Measurements from ENCODE around the gene OGDH.
"Not testable (repeated sequence)": the region's sequence is repeated elsewhere in the genome, so short reads cannot be mapped to it uniquely, and the experiment has no call there.

Gene OGDH

DNA sequence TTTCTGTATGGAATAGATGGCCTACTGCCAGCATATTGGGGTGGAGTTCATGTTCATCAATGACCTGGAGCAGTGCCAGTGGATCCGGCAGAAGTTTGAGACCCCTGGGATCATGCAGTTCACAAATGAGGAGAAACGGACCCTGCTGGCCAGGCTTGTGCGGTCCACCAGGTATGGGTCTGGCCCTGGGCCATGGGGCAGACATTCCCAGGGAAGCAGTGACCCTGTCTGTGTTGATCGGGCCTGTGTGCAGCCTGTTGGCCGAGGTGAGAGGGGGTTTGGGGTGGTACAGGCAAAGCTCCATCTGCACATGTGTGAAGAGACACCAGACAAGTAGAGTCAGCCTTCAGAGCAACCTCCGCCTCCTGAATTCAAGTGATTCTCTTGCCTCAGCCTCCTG lies 67.3 kb downstream of the OGDH start:
- no peak for DNase-seq

- no peak for DNase-seq
Measured at GRCh38 chr7:44674381-44674780, 68.0 kb downstream of the OGDH start.

DNA sequence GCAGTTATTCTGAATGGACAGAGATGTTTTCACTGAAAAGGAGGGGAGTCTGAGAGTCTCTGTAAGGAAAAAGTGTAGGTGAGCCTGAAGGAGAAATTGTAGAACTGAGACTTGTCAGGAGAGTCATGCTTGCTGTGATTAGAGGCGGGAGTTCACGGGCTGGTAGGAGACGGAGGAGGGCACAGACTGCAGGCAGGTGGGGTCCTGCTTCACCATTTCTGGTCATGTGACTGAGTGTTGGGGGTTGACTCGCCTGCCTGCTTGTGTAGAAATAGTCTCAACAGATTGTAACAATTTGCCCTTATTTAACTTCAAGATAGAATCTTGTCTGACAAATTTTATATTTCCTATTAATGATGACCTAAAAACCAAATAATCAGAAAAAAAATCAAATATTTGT lies 70.3 kb downstream of the OGDH start:
- DNase-seq: no peak

- no peak for DNase-seq
Measured at GRCh38 chr7:44678101-44678470, 71.7 kb downstream of the OGDH start.

DNA sequence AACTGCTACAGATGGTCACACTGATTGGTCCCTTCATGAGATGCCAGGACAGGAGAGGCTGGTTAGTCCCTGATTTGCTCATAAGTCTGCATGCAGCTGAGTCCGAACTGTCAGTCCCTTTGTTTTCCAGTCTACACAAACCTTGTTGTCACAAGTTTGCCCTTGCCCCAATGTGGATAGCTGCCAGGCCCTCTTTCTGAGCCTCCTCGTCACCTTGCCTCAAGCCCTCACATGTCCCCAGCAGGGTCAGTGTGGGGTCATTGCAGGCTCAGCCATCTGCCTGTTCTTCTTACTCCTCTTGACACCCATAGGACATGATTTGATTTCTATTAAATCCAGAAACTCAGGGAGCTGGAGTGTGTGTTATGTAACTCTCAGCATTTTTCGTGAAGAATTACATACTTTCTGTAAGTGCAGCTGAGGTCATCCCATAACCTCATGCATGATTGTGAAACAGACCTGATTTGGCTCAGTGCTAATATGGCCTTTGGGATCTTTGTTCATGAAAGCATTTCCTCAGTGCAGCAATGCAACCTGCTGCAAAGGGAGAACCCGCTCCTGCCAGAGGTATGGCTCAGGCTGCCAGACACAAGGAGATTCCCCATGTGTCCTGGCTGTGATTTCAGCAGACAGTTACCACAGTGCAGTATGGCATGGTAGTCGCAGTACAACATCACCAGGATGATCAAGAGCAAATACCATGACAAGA lies 72.2 kb downstream of the OGDH start:
- peak; percentile 50 to 51 for DNase-seq

- no peak for DNase-seq
Measured at GRCh38 chr7:44681645-44682044, 75.2 kb downstream of the OGDH start.

DNA sequence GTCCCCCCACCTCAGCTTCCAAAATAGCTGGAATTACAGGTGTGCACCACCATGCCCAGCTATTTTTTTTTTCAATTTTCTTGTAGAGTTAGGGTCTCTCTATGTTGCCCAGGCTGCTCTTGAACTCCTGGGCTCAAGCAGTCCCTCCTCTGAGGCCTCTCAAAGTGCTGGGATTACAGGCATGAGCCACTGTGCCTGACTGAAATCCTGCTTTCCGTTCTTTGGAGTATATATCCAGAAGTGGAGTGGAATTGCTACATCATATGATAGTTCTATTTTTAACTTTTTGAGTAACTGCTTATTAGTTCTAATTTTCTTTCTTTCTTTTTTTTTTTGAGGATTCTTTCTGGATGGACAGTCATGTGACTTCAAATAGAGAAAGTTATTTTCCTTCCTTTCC lies 79.3 kb downstream of the OGDH start:
- no peak for DNase-seq

- no peak for DNase-seq
Measured at GRCh38 chr7:44689427-44689826, 83.0 kb downstream of the OGDH start.

DNA sequence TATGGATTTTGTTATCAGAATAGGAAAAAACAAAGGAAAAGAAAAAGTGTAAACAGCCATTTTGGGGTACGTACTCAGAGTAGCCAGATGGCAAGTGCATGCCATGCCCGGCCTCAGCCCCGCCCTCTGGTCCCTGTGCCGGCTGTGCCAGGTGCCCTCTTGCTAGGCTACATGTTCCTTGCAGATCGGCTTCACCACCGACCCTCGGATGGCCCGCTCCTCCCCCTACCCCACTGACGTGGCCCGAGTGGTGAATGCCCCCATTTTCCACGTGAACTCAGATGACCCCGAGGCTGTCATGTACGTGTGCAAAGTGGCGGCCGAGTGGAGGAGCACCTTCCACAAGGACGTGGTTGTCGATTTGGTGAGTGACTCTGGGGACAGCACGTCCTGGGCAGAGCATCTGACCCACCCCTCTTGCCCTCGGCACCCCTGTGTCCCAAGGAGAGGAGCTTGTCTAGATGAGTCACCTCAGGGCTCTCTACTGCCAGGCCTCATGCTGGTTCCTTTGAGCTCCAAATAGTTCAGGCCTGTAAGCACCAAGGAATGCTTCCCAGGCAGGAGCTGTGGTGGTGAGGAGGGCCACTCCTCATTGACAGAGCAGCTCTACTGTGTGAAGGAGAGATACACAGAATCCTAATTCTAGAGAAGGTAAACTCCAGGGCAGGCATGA lies 87.3 kb downstream of the OGDH start:
- DNase-seq: no peak

DNA sequence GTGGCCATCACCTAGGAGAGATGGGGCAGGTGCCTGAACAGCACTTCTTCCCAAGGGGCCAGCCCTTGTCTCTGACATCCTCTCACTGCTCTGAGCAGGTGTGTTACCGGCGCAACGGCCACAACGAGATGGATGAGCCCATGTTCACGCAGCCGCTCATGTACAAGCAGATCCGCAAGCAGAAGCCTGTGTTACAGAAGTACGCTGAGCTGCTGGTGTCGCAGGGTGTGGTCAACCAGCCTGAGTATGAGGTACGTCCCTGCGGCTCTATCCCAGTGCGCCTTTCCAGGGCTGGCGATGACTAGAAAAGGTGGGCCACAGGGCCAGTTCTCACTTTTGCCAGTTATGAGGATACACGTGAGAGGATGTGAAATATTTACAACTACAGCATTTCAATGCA lies 87.9 kb downstream of the OGDH start:
- no peak for DNase-seq

- no peak for DNase-seq
Measured at GRCh38 chr7:44694766-44695165, 88.3 kb downstream of the OGDH start.

DNA sequence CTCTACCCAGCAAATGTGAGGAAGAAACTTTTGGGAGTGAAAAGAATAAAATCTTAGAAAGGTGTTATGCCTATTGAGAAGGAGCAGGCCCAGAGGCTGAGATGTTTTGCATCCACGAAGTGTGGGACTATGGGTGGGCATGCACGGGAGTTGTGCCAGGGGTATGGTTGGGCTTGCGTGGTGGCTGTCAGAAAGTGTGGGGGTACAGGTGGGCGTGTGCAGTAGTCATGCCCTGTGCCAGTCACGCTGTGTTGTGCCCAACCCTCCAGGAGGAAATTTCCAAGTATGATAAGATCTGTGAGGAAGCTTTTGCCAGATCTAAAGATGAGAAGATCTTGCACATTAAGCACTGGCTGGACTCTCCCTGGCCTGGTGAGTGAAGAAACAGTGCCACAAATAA lies 89.3 kb downstream of the OGDH start:
- DNase-seq: no peak

DNA sequence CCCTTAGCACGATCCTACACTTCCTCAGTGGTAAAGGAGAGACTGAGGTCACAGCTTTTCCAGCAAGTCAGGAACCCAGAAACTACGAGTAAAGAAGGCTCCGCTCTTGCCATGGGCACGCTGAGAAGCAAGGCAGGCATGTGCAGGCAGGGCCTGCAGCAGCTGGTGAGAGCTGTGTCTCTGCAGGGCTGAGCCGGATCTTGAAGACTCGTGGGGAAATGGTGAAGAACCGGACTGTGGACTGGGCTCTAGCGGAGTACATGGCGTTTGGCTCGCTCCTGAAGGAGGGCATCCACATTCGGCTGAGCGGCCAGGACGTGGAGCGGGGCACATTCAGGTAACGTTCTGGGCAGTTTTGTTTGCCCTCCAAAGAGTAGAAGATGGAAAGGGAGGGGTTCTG lies 90.3 kb downstream of the OGDH start:
- DNase-seq: no peak

GRCh38 chr7:44697136-44698045 lies 91.0 kb downstream of the OGDH start:
- no peak for DNase-seq

- no peak for DNase-seq
Measured at GRCh38 chr7:44698046-44698580, 91.7 kb downstream of the OGDH start.

- DNase-seq: not testable (repeated sequence)
Measured at GRCh38 chr7:44699598-44699997, 93.2 kb downstream of the OGDH start.

- no peak for DNase-seq
Measured at GRCh38 chr7:44700322-44700721, 93.9 kb downstream of the OGDH start.

- DNase-seq: not testable (repeated sequence)
Measured at GRCh38 chr7:44703391-44703790, 97.0 kb downstream of the OGDH start.

GRCh38 chr7:44703921-44704320 lies 97.5 kb downstream of the OGDH start:
- DNase-seq: no peak

DNA sequence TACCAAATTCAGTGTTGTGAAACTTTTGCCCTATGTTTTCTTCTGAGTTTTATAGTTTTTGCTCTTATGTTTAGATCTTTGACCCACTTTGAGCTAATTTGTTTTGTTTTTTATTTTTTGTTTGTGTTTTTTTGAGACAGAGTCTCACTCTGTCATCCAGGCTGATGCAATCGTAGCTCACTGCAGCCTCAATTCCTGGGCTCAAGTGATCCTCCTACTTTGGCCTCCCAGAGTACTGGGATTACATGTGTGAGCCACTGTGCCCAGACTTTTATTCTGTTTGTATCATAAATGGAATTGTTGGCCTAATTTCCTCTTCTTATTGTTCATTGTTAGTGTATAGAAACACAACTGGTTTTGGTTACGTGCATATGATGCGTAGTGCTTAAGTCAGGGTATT lies 99.0 kb downstream of the OGDH start:
- no peak for DNase-seq

DNA sequence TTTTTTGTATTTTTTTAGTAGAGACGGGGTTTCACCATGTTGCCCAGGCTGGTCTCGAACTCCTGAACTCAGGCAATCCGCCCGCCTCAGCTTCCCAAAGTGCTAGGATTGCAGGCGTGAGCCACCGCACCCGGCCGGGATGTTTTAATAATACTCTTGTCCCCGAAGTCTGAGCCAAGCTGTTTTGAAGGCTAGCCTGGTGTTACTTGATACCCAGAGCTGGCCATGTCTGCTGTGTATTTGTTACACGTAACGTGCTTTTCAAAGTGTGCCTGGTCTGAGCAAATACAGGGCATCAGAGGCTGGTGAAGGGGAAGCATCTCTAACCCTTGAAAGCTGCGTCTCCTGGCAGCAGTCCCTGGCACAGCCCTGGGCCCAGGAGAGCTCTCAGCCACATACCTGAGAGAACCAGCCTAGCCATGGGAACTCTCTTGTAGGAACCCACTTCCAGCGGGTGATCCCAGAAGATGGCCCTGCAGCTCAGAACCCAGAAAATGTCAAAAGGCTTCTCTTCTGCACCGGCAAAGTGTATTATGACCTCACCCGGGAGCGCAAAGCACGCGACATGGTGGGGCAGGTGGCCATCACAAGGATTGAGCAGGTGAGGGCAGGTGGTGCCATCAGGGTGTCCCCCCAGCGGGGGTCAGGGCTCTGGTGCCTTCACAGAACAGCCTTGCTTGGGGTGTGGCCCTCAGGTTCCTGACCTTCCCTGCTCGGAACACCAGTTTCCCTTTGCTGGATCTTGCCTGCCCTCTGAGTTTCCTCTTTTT lies 100.5 kb downstream of the OGDH start:
- no peak for DNase-seq

DNA sequence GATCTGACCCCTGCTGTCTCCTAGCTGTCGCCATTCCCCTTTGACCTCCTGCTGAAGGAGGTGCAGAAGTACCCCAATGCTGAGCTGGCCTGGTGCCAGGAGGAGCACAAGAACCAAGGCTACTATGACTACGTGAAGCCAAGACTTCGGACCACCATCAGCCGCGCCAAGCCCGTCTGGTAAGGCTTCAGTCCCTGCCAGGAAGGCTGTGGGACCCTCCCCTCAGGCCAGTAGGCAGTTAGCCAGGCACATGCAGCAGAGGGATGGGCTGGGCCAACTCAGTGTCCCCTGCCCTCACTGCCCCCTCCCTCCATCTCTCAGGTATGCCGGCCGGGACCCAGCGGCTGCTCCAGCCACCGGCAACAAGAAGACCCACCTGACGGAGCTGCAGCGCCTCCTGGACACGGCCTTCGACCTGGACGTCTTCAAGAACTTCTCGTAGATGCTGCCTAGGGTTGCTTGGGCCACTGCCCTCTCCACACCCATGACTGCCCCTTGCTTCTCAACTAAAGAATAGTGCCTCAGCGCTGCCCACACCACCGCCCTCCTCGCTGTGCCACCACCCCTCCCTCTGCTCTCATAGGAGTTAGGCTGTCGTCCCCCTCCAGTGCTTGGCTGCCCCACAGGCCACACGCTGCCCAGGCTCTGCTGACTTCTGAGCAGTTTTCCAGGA lies 101.3 kb downstream of the OGDH start:
- DNase-seq: no peak
